Activated CD8-positive, alpha-beta memory T cell treated with anti-CD3 and anti-CD28 coated beads, Interleukin-2, amount 50 U/mL, for 48 hours (primary cell): ENCODE measurements around the gene WDR5B.
"Not testable (repeated sequence)": the region's sequence is repeated elsewhere in the genome, so short reads cannot be mapped to it uniquely, and the experiment has no call there.

ENCODE experiments used
- DNase-seq: peaks from one replicate; pipeline ENCODE4 v3.0.0-alpha.2; 2020

The WDR5B gene

DNA sequence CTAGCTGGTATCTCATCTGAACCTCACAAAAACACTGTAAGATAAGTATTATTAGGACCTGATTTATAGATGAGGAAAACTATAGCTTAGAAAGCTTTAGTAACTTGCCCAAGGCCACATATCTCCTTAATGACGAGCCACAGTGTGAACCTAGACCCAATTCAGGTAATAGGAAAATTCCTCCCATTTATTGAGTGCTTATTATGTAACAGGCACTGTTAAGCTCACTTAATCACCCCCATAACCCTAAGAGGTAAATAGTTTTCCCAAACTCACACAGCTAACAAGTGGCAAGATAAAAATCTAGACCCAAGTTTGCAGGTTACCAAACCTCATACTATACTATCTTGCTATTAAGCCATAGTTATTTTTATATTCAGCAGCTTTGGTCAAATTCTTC is 7.9 kb downstream of the WDR5B start:
- DNase-seq = no peak

DNA sequence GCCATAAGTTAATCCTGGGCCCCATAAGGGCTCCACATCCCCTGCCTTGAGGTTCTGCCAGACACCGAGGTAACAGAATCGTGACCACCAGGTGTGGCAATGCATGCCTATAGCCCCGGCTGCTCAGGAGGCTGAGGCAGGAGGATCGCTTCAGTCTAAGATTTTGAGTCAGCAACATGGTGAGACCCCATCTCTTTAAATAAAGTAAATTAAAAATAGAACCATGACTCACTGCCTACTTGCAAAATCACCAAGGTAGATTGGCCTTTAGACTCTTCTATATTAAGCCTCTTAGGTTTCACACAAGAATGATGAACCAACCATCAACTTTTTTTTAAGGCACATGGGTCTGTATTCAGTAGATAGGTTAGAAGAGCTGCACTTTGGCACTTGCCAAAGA is 9.7 kb downstream of the WDR5B start:
- no peak for DNase-seq

DNA sequence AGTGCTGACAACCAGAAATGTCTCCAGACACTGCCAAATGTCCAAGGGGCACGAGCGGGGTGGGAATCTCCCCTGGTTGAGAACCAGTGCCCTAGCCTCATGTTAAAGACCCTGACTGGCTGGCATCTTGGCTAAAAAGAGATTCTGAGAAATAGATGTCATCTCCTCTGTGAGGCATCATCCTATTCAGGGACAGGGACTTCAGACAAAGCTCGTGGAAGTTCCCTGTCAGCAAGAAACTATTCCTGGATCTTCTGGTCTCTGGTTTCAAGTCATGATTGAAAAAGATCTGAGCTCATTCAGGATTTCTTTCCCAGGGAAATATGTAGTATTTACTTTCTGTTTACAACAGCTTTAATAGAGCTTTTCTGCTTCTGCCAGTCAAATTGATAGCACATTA is 10.8 kb downstream of the WDR5B start:
- DNase-seq = no peak

DNA sequence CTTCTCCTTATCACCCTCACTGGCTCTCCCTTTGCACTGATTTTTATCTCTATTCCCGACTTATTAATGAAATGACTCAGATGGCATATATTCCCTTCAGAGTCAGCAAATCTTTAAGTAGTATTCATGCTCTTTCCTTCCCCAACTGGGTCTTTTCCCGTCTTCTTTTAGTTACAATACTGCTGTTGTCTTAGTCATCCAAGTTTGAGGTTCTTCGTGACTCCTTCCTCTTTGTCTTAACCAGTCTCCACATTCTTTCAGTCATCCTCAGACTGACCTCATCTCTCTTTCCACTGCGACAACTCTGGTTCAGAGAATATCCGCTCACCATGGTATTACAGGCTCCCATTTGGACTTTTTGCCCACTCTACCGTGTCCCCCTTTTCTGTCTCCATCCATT is 12.4 kb downstream of the WDR5B start:
- no peak for DNase-seq

DNA sequence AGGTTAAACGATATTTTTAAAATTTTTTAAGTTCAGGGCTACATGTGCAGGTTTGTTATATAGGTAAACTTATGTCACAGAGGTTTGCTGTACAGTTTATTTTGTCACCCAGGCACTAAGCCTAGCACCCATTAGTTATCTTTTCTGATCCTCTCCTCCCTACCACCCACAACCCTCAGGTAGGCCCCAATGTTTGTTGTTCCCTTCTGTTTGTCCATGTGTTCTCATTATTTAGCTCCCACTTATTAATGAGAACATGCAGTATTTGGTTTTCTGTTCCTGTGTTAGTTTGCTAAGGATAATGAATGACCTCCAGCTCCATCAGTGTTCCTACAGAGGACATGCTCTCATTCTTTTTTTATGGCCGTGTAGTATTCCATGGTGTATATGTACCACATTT is 16.9 kb downstream of the WDR5B start:
- DNase-seq = no peak

DNA sequence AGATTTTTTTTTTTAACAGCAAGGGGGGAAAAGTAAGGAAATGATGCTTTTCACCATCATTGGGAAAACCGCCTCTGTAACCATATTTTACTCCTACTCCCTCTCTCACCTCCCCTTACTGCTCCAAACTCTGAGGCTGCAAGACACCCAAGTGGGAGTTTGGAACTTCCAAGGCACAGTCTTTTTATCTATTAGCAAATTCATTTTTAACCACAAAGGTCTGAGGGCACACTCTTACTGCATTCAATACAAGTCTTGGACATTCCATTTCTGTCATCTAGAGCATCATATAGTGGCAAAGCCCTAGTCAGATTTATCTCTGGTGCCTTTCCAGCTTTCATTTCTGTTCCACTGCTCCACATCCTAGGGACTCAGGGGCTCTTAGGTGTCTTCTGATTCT is 18.7 kb downstream of the WDR5B start:
- DNase-seq = no peak

DNA sequence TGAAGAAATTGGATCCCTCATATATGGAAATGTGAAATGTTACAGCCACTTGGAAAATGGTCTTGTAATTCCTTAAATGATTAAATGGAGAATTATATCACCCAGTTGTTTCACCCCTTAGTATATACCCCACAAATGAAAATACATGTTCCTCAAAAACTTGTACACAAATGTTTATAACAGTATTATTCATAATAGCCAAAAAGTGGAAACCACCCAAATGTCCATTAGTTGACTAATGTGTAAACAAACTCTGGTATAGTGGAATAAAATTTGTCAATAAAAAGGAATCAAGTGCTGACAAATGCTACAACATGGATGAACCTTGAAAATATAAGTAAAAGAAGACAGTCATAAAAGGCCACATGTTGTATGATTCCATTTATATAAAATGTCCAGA is 19.4 kb downstream of the WDR5B start:
- no peak for DNase-seq

DNA sequence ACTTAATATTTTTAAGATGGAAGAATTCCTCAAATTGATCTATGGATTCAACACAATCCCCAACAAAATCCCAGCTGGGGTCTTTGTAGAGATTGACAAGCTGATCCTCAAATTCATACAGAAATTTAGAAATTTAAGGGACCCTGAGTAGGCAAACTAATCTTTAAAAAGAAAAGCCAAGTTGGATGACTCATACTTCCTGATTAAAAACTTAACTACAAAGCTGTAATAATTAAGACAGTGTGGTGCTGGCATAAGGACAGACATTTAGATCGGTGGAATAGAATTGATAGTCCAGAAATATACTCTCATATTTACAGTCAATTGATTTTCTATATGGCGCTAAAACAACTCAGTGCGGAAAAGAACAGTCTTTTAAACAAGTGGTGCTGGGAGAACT is 20.3 kb downstream of the WDR5B start:
- DNase-seq = no peak

DNA sequence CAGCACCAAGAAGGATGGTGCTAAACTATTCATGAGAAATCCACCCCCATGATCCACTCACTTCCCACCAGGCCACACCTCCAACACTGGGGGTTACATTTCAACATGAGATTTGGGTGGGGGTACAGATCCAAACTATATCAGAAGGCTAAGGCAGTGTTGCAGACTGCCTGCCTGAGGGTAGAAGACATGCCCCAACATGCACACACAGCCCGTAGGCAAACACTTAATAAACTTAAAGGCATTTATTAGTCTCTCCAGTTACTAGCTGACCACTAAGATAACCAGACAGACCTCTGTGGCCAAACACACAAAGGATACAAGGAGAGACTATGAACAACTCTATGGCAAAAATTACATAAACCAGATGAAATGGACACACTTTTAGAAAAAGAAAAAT is 21.7 kb downstream of the WDR5B start:
- DNase-seq = no peak

DNA sequence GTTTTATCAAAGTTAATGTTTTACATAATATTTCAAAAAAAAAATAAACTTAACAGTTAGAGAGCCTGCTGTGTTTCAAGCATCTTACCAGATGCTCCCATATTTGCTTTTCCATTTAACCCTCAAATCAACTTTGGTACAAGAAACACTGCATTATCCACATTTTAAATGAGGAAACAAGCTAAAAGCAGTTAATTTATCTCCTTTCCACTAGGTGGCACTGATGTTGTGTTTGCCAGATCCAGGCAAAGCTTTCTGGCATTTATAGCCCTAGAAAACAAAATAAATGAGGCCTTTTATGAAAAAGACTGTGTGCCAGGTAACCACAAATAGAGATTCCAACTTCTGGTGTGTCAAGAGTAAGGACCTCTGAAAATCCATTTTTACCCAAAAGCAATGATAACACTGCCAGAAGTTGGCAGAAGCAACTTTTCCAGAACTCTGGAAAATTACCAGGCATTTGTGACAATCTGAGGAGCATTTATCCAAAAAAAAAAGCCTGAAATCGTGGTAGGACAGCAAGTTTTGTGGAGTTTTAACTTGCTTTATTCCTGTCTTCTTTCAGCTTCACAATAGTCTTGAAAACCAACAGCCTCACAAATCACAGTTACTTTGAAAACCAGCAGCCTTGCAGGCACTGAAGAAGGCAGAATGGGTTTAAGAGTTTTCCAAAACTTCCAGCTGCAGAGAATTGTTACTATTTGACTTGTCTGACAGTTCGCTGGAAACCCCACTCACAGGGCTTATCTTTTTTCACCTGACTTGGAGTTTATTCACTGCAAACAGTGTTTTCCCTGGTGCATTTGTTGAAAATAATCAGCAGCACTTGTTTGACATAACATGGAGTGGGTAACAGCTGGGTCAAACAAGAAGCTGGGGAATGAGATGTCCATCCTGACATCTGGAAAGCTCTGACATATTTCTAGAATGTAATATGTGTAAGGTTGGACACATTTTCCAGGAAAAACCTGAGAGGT is 22.7 kb downstream of the WDR5B start:
- no peak for DNase-seq

DNA sequence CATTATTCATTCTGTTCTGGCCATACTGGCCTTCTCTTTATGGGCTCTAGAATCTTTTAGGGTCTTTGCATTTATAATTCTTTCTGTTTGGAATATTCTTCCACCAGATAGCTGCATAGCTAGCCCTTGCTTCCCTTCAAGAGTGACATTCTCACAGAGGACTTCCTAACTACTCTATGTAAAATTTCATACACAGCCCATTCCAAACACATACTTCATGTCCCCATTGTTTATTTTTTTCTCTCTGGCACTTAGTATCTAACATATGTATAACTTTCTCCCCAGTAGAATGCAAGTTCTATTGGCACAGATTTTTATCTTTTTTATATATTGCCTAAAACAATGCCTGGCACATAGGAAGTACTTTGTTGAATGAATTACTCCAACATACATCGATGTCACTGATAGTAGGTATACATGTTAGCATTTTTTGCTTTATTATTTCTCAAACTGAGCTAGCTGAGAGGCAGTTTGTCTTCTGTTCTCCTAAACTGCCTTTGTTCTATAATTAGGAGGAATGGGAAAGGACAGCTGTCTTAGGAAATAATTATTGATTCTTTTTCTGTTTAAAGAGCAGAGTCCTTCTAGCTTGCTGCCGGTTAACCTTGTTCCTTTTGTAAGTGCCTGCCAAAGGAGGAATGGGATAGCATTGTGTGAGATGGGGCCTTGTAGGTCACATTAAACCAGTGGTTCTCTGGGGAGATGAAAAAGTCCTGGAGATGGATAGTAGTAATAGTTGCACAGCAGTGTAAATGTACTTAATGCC is 24.0 kb downstream of the WDR5B start:
- DNase-seq = no peak

DNA sequence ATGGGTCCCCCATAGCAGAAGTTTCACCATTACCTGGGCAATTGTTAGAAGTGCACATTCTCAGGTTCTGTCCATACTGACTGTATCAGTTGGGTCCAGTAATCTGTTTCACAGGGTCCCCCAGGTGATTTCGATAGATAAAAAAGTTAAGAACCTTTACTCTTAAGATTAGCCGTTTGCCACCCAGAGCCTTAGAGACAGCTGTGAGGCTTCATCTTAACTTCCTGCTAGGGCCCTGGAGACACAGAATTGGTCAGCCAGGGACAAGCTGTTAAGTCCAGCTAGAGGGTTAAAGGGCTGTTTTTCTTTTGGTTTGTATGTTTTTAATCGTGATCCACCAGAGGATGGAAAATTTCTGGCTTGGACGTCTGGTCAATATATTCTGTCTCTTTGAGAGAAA is 25.2 kb downstream of the WDR5B start:
- no peak for DNase-seq

DNA sequence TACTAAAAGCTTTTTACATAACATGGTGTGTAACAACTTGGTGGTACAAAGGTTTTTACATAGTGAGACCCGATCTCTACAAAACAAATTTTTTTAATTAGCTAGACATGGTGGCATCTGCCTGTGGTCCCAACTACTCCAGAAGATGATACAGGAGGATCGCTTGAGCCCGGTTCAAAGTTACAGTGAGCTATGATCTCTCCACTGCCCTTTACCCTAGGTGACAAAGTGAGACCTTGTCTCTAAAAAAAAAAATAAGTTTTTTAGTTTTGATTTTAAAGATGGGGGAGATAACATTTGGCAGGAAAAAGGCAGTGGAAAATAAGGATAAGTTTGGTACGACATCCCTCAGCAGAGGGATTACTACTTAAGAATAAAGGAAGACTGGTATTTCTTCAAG is 26.0 kb downstream of the WDR5B start:
- DNase-seq = no peak

DNA sequence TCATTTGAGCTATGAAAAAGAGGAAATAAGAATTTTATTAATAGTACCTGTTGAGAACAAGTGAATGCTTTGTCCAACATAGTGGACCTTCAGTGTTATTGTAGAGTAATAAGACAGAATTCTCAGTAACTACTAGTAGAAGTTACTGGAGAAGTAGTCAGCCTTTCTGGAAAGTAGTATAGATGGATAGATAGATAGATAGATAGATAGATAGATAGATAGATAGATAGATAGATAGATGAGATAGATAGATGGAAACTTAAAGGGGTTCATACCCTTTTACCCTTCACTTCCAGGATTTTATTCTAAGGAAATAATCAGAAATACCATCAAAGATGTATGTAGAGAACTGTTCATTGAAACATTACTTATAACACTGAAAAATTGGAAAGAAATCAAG is 26.7 kb downstream of the WDR5B start:
- no peak for DNase-seq

DNA sequence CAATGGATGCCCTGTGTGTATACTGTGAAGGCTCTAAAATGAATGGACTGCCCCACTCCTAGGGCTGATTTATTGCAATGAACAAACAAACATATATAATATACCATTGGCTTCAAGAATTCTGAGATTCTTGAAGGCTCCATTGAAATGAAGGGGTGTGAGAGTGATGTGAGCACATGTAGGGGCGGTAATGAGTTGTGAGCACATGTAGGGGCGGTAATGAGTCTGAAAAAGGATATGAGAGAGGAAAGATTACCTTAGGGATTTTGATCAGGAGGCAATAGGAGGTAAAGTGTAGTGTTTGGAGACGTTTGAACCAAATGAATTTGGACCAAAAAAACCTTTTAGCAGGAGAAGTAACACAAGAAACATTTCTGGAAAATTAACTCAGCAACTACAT is 28.2 kb downstream of the WDR5B start:
- no peak for DNase-seq

DNA sequence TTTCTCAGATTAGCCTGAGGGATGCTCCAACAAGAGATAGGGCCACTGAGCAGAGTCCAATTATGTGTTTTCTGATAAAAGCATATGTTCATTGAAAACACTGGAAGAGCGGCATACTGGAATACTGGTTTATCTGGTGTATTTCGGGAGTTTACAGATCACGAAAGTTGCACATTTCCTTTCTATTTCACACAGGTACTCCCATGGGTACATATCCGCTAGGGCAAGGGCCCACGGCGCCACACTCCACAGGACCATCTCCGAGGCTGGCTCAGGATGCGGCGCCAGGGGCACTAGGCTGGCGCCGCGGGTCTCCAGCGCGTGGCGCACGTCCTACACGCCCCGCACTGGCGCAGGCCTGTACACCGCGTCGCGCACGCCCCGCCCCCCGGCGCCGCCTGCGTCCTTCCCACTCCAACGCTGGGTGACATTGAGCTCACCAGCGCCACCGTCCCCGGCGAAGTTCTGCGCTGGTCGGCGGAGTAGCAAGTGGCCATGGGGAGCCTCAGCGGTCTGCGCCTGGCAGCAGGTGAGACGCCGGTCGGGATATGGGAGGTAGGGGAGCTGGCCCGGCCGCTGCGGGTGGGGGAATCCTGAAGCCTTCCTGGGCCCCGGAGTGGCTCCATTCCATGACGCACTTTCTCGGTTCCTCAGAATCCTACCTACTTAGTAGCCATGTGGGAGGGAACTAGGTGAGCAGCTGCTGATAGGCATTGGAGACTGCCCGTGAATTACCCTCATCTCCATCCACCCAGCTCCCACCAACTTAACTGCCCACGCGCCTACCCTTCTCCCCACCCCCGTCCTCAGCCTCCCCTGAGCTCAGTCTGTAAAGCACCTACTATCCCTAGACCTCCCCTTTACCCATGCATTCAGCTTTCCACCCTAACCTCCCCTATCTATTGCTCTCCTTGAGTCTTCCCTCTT is 31.8 kb downstream of the WDR5B start, which contains the start of gene FAM162A:
FAM162A (plus strand) TSS at position 412 of the 927 bp plus-strand sequence; CDS start at position 496, 84 bp downstream.
- DNase-seq = peak; percentile 96

DNA sequence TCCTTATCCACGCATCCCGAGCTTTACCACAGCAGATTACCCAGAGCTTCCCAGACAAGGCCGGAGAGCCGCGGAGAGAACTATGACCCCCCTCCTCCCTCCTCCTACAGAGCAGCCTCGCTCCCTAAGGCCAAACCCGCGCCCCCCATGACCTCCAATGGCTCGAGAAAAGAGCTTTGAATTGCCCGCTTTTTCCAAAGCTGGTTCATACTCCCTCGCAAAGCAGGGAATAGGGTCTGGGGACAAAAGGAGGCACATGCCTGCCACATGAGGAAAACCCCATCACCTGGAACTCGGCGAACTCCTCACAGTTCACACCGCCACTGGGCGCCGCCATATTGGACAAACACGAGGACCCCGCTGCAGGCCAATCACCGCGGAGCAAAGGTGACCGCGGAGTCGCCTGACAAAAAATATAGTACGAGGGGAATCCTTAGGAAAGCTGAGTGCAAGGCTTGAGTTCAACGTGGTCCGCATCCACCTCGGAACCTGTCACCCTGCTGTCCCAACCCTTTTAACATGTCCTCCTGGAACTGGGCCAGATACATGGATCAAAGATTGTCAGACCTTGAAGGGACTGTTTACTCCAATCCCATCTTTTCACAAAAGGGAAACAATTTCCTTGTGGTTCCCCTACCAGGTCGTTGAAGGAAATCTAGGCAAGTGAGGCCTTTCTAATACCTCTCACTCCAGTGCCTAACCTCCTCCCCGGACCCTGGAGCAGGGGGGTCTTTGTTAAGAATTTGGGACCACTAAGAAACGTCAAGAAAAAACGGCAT is 32.8 kb downstream of the WDR5B start, which contains the start of gene MIX23:
MIX23 (minus strand) TSS at position 344 of the 779 bp plus-strand sequence; CDS start at position 337, 7 bp downstream.
- peak; percentile 88 for DNase-seq

DNA sequence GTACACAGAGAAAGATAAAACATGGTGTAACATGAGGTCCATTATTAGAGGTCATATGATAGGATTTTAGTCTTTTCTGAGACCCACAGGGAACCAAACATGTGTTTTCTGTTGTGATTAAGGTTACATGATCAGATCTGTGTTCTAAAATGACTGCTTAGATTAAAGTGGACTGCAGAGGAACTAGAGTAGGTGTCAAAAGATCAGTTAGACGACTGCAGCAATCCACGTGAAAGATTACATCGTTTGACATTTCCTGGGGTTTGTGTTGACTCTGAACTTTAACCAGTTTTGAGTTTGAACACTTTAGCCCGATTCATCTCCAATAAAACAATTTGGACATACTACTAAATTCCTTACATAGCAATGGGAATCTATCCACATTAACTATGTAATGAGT is 37.9 kb downstream of the WDR5B start:
- no peak for DNase-seq

DNA sequence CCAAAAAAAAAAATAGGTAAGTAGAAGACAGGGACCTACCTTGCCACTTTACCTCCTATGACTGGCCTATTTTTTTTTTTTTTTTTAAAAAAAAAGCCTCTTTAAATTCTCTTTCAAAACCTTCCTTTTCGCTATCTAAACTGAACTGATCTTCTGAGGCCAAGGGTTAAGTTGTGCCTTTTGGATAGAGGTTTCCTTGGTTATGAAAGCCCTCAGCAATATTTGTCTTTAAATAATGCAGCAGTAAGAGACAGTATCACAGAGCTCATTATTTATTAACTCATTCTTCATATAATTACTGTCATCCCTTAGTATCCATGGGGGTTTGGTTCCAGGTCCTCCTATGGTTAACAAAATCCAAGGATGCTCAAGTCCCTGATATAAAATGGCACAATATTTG is 41.8 kb downstream of the WDR5B start:
- DNase-seq = no peak

DNA sequence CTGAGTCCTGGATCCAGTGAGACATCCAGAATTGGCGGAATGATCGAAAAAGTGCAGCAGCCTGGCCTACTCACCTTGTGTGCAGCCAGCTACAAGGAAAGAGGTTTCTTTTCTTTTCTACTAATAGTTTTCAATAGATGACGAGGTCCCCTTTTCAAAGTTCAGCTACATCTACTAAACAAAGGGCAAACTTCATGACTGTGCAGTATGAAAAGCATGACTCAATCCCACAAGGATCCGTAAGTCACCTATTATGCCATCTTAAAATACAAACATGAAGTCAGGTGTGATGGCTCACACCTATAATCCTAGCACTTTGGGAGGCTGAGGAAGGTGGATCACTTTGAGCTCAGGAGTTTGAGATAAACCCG is 49.5 kb downstream of the WDR5B start:
- no peak for DNase-seq

DNA sequence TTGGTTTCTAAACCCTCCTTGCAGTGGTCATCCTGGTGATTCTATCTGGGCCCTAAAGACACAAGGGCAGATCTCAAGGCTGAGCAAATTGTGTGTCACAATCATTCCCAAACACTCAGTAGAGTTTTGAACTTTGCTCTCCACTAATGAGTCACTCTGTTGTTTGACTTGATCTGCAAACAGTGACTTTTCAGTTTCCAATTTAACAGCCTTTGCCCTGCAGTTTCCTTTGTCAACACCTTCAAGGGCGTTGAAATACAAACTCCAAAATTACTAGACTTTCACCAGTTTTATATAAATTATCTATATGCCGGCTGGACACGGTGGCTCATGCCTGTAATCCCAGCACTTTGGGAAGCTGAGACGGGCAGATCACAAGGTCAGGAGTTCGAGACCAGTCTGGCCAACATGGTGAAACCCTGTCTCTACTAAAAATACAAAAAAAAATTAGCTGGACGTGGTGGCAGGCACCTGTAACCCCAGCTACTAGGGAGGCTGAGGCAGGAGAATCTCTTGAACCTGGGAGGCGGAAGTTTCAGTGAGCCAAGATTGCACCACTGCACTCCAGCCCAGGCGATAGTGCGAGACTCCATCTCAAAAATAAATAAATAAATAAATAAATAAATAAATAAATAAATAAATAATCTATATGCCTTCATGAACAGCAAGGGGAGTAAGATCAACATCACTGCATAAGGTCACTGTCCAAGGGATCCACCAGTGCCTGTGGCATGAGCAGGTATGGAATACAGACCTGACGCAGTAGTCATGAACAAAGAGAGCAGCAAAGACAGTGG is 50.1 kb downstream of the WDR5B start:
- DNase-seq = not testable (repeated sequence)
